ENCODE results near the gene ACOX2. TPM values are rescaled to one million over a fixed set of nuclear protein-coding genes. Genes with fewer than 3 reads are reported as not detected.

ACOX2 gene
- total RNA-seq, 1 donor, result 0.73 TPM

DNA sequence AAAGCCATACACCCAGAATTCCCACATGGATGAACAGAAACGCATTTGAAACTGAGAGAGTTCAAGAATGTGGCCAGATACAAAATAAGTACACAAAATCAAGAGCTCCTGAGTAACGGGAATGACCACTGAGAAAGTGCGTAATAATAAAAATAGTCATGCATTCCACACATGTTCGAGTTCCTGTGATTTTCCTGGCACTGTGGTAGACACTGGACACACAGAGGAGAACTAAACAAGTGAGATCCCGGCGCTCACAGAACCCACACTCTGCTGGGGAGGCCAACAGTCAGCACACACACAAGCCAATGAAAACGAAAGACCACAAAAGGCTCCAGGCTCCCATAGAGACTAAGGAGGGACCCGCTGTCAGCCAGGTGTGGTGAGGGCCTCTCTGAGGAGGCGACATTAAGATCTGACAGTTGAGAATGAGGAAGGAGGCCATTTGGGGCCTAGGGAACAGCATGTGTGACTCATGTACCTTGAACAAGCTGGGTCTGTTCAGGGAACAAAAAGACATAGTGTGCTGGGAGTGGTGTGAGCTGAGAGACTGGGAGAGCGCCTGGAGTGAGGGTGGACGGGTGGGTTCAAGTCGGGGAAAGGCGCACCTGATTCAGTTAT is 35.1 kb upstream of the ACOX2 start:
- Histone ChIP-seq H3K27me3 (ENCODE audit: insufficient read depth, low read length) (no peaks in the 10 kb centered on the region), H3K4me1 (ENCODE audit: insufficient read depth, low read length) (no peaks in the 10 kb centered on the region), H3K4me3 (ENCODE audit: low read length) (no peak overlapping the region), H3K9me3 (ENCODE audit: low read depth, low read length) (no peaks in the 10 kb centered on the region)

DNA sequence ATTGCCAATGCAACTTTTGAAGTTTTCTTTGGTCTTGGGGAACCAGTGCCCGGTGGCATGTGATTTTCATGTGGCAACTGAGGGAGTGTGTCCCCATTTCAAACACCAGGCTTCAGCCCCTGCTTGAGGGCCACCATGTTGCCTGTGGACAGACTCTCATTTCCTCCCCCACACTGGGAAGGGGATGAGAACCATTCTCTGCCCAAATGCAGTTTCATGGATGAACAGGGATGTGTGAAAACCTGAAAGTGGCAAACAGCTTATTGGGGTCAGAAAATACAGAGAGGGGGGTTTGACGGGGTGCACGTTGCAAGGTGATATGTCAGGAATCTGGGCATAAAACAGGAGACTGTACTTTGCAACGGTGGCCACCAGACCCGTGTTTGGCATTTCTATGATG is 33.9 kb upstream of the ACOX2 start:
- Histone ChIP-seq H3K4me3 (ENCODE audit: low read length) (no peak overlapping the region), H3K9me3 (ENCODE audit: low read depth, low read length) (no peaks in the 10 kb centered on the region), H3K27me3 (ENCODE audit: insufficient read depth, low read length) (no peaks in the 10 kb centered on the region), H3K4me1 (ENCODE audit: insufficient read depth, low read length) (no peaks in the 10 kb centered on the region)

DNA sequence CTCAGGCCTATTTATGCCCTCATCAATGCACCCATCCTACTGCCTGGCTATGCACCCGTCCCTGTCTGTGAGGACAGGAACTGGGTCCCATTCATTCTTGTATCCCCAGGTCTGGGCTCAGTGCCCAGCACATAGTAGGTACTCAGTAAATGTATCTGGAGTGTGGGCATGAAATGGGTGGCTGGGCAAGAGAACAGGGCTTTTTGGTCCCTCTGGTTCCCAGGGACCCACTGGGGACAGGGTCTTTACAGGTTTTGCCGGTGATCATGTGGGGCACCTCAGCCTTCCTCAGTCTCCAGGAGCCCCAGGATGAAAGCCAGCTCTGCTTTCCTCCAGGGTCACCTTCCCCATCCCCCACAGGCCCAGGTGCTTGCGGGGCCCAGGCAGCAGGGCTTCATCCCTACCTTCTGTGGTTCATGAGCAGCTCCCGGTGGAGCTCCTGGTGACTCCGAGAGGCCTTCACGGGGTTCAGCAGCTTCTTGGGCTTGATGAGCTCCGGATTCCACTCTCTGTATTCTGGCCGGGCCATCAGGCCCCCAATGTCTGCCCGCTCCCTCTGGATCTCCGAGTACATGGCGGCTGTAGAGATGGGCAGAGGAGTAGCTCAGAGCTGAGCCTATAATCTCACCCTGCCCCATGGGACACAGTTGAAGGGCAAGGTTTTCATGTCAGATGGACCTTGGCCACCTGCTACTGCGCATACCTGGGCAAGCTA is 32.5 kb upstream of the ACOX2 start:
- no peak overlapping the region for H3K4me3 ChIP-seq (ENCODE audit: low read length)
- H3K9me3 ChIP-seq (ENCODE audit: low read depth, low read length), result no peaks in the 10 kb centered on the region
- no peaks in the 10 kb centered on the region for H3K27me3 ChIP-seq (ENCODE audit: insufficient read depth, low read length)
- H3K4me1 ChIP-seq (ENCODE audit: insufficient read depth, low read length), result no peaks in the 10 kb centered on the region

DNA sequence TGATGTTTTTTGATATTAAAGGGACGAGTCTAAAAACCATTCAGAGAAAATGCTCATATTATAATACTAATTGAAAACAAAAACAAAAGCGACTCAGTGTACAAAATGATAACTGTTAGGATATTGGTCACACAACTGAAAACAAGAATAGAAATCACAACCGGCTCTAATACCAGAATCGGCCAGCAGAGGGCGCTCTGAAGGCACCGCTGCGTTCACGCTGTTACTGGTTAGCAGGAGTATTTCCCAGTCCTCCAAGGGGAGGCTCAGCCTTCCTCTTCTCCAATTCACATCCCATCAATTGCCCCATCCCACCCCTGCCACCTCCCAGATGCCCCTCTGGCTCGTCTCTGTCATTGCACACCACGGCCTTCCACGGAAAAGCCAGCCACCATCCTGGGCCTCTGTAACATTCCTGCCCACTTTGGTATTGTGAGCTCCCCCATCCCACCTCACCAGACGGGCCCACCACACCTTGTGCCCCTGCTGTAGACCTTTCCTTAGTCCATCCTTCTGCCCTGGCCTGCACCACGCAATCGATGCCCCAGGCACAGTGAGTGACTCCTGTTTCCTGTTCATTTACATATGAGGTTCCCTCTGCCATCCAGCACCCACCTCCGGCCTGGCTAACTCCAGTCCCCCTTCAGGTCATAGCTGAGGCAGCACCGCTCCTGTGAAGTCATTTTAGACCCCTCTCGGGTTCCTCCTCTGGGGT is 31.7 kb upstream of the ACOX2 start:
- H3K9me3 ChIP-seq (ENCODE audit: low read depth, low read length), result no peaks in the 10 kb centered on the region
- H3K4me1 ChIP-seq (ENCODE audit: insufficient read depth, low read length), result no peaks in the 10 kb centered on the region
- H3K27me3 ChIP-seq (ENCODE audit: insufficient read depth, low read length), result no peaks in the 10 kb centered on the region
- H3K4me3 ChIP-seq (ENCODE audit: low read length), result no peak overlapping the region

DNA sequence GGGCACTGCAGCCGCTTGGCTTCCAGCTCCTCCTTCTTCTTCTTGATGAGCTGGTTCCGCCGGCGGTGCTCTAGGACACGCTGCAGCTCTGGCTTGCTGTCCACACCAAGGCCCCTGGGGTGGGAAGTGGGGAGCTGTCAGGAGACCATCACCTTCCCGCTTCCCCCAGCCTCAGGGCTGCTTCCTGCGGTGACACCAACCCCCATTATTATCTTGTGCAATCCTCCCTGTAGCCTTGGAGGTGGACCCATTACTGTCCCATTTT is 30.2 kb upstream of the ACOX2 start:
- no peaks in the 10 kb centered on the region for H3K9me3 ChIP-seq (ENCODE audit: low read depth, low read length)
- H3K4me3 ChIP-seq (ENCODE audit: low read length), result no peak overlapping the region
- no peaks in the 10 kb centered on the region for H3K4me1 ChIP-seq (ENCODE audit: insufficient read depth, low read length)
- H3K27me3 ChIP-seq (ENCODE audit: insufficient read depth, low read length), result no peaks in the 10 kb centered on the region

DNA sequence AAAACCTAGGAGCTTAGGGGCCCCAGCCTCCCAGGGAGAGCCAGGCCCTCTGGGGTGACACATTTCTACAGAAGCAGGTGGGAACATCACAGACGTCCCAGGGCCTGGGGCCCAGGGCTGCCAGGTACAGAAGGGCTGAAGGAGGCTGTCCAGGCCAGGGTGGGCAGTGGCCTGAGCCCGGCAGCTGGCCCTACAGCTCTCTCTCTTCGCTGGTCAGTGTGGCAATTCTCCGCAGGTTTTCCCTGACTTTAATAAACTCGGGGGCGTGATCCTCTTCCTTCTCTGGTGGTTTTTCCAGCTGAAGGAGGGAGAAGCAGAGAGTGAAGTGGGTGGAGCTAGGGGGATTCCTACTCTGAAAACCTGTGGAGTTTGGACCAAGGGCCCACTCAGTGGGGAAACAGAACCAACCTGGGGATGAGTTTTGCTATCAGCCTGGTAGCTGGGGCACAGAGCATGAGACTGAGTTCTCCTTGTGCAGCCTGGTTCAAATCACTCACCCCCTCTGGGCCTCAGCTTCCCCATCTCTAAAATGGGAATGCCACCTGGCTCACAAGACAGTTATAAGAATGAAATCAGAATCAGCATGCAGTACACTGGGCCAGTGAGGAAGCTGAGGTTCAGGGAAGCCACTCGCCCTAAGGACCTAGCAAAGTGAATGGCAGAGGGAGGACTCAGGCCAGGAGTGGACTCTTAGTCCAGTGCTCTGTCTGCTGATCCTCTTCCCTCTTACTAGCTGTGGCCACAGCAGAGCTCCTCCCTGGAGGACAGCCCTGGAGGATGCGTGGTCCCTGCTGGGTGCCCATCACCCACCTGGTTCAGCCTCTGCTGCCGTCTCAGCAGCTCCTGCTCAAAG is 29.6 kb upstream of the ACOX2 start:
- Histone ChIP-seq H3K27me3 (ENCODE audit: insufficient read depth, low read length) (no peaks in the 10 kb centered on the region), H3K4me3 (ENCODE audit: low read length) (no peak overlapping the region), H3K9me3 (ENCODE audit: low read depth, low read length) (no peaks in the 10 kb centered on the region), H3K4me1 (ENCODE audit: insufficient read depth, low read length) (no peaks in the 10 kb centered on the region)

DNA sequence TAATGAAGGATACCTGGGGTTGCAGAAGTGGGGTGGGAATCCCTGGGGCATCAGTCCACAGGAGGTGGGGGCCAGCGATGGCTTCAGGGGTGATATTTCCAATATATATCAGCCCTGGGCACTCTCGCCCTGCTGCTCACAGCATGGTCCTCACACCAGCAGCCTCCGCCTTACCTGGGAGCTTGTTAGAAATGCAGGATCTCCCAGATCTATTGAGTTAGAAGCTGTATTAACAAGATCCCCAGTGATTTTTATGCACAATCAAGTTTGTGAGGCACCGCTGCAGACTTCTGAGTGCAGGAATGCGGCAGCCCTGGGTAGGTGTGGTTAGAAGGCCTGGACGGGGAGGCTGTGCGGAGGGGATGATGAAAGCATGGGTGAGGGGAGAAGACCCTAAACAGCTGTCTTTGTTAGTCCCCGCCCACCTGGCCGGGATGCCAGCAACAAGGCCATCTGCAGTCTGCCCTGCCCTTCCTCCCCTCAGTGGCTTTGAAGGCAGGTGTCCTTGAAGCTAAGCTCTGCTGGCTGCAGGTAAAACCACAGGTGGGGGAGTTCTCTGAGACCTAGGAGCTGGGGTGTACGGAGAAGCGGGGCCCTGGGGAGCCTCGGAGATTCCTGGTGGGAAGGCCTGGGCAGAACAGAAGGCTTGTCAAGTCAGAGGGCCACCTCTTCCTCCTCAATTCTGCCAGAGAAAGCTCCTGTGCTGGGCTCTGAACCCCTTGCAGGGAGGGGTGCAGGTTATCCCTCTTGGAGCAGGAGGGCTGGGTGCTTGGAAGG is 28.8 kb upstream of the ACOX2 start:
- H3K4me3 ChIP-seq (ENCODE audit: low read length), result no peak overlapping the region
- H3K4me1 ChIP-seq (ENCODE audit: insufficient read depth, low read length), result no peaks in the 10 kb centered on the region
- H3K9me3 ChIP-seq (ENCODE audit: low read depth, low read length), result no peaks in the 10 kb centered on the region
- no peaks in the 10 kb centered on the region for H3K27me3 ChIP-seq (ENCODE audit: insufficient read depth, low read length)

DNA sequence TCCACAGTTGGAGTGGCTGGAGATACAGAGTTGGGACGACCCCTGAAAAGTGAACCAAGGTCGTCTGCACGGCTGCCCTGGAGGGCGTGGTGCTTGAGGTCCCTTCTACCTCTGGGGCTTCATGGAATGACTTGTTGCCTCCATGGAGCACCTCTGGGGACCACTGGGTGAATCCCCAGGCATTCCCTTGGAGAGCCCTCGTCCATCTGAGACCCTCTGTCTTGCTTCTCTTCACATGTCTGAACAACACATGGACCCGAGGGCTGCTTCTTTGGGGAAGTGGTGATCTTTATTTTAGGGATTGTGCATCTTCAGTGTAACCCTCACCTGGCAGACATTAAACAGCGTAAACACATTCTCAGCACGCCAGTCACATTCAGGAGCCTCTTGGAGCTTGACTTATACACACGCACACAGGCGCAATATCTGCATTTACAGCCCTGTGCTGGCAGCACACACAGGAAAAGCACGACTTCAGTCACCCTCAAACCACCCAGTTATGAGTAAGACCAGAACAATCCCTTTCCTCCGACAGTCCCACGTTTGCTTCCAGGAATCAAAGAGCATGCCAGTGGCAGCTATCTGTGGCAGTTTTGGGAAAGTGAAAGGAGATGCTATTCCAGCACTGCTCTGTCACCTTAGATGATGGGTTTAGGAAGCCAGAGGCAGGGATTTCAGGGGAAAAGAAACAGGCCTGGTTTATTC is 27.6 kb upstream of the ACOX2 start:
- H3K4me3 ChIP-seq (ENCODE audit: low read length), result no peak overlapping the region
- H3K4me1 ChIP-seq (ENCODE audit: insufficient read depth, low read length), result no peaks in the 10 kb centered on the region

DNA sequence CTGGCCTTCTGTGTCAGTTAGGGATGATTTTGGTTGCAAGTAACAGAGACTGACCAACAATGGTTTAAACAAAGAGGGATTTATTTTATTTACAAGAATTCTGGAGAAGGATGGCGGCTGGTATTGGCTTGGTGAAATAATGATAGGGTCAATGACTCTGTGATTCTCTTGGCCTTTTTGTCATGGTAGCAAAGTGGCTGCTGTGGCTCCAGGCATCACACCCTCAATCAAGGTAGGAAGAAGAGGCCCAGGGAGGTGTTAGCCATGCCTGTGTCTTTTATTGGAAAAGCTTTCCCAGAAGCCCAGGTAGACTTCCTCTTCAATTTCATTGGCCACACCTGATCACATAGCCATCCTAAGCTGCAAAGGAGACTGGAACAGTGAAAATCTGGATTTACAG is 27.1 kb upstream of the ACOX2 start:
- no peak overlapping the region for H3K4me3 ChIP-seq (ENCODE audit: low read length)
- no peaks in the 10 kb centered on the region for H3K27me3 ChIP-seq (ENCODE audit: insufficient read depth, low read length)
- H3K4me1 ChIP-seq (ENCODE audit: insufficient read depth, low read length), result no peaks in the 10 kb centered on the region
- H3K9me3 ChIP-seq (ENCODE audit: low read depth, low read length), result no peaks in the 10 kb centered on the region

More for the DNA sequence above, 27.6 kb upstream of the ACOX2 start:
- H3K27me3 ChIP-seq (ENCODE audit: insufficient read depth, low read length), result no peaks in the 10 kb centered on the region
- no peaks in the 10 kb centered on the region for H3K9me3 ChIP-seq (ENCODE audit: low read depth, low read length)

DNA sequence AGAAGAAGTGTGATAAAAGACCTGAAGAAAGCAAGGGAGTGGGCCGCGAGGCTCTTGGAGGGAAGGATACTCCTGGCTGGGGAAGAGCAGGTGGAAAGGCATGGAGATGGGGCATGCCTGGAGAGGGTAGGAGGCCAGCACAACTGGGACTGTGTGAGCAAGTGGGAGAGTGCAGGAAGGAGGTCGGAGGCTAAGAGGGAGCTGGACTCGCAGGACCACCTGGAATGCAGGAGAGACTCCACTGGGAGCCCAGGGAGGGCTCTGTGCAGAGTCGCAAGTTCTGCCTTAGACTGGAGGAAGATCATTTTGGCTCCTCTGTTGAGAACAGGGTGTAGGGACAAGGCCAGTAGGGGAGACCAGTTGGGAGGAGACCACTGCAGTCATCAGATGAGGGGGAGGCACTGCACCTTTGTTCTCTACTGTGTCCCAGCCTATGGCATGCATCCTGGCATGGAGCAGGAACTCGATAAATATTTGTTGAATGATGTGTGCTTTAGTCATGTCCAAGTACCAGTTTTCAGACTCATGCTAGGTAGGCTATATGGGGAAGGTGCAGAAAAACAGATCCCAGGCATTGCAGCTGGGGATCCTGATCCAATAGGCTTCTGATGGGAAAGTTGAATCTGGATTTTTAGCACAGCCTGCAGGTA is 26.5 kb upstream of the ACOX2 start:
- Histone ChIP-seq H3K4me1 (ENCODE audit: insufficient read depth, low read length) (no peaks in the 10 kb centered on the region), H3K9me3 (ENCODE audit: low read depth, low read length) (no peaks in the 10 kb centered on the region), H3K4me3 (ENCODE audit: low read length) (no peak overlapping the region), H3K27me3 (ENCODE audit: insufficient read depth, low read length) (no peaks in the 10 kb centered on the region)

DNA sequence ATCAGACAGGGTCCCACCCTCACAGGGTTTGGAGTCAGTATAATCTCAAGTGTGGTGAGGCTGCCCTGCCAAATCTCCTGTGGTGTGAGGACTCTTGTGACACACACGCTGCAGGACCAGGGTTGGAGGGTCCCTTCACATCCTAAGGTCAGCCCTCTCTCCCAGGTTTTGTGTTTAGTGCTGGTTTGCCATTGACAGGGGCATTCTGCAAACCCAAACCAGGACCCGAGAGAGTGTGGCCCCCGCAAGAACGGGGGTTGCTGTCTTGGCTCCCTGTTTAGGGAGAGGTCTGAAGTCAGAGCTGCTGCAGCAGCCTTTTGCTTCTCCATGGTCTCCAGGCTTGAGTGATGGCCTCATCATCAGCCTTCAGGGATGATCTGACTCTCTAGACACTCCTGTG is 25.5 kb upstream of the ACOX2 start:
- Histone ChIP-seq H3K27me3 (ENCODE audit: insufficient read depth, low read length) (no peaks in the 10 kb centered on the region), H3K9me3 (ENCODE audit: low read depth, low read length) (no peaks in the 10 kb centered on the region), H3K4me1 (ENCODE audit: insufficient read depth, low read length) (no peaks in the 10 kb centered on the region), H3K4me3 (ENCODE audit: low read length) (no peak overlapping the region)

DNA sequence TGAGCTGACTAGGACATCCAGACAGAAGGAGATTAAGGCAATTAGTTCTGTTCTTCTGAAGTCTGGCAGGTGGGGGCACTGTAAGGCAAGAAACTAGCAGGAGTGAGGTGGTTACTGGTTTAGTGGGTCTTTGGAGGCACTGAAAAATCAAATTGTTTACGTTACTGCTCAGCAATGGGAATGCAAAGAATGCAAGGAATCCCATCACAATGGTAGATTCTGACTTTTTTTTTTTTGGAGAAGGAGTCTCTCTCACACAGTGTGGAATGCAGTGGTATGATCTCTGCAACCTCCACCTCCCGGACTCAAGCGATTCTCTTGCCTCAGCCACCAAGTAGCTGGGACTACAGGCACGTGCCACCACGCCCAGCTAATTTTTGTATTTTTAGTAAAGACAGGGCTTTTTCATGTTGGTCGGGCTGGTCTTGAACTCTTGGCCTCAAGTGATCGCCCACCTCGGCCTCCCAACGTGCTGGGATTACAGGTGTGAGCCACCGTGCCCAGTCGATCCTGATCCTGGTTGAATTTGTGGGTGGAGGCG is 23.9 kb upstream of the ACOX2 start:
- Histone ChIP-seq H3K4me1 (ENCODE audit: insufficient read depth, low read length) (no peaks in the 10 kb centered on the region), H3K4me3 (ENCODE audit: low read length) (no peak overlapping the region), H3K9me3 (ENCODE audit: low read depth, low read length) (no peaks in the 10 kb centered on the region)

DNA sequence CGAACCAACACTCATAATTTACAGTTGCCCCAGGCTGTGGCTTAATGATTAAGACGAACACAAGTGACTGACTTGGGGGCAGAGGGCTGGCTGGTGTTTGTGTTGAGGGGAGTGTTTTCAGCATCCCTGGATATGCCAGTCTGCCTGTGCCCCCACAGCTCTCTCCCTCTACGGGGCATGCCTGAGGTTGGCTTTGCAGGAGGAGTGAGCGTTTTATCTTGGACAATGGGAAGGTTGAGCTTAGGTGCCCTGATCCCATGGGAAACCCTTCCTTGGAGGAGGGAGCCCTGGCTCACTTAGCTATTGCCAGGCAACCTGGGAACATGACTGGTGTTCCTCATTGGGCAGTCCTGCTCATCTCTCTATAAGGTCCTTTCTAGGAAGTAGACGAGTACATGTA is 22.6 kb upstream of the ACOX2 start:
- no peak overlapping the region for H3K4me3 ChIP-seq (ENCODE audit: low read length)
- no peaks in the 10 kb centered on the region for H3K4me1 ChIP-seq (ENCODE audit: insufficient read depth, low read length)
- H3K9me3 ChIP-seq (ENCODE audit: low read depth, low read length), result no peaks in the 10 kb centered on the region
- H3K27me3 ChIP-seq (ENCODE audit: insufficient read depth, low read length), result no peaks in the 10 kb centered on the region

More for the DNA sequence above, 23.9 kb upstream of the ACOX2 start:
- no peaks in the 10 kb centered on the region for H3K27me3 ChIP-seq (ENCODE audit: insufficient read depth, low read length)

All from mononuclear cell (primary cell).